Right lobe of liver (tissue), 6 donors: ENCODE measurements around the gene SPATA6L. TPM values are rescaled to one million over a fixed set of nuclear protein-coding genes. Genes with fewer than 3 reads are reported as not detected.

Experiments used
- ATAC-seq, 4 donors: fragments of 200-7000 bp; cut with Tn5 transposase; one replicate each; pipeline ENCODE4 v1.9.1; 2020; ENCODE audit warnings: mild to moderate bottlenecking in 4 of 4, moderate library complexity in 4 of 4
- DNase-seq, 3 donors: peaks; one replicate each; pipeline ENCODE4 v3.0.0-alpha.2; 2020
- H3K27ac ChIP-seq, 3 donors: fragments of 200-600 bp; one replicate each; pipeline ENCODE4 v1.8.0; 2022
- H3K27me3 ChIP-seq, 2 donors: fragments of 200-600 bp; one replicate each; pipeline ENCODE4 v1.8.0; 2022
- H3K36me3 ChIP-seq, 4 donors: fragments of 200-600 bp; sonication (generic) in 1 of 4; one replicate each; pipeline versions ENCODE4 v1.5.1 to v1.8.0; 2017 to 2022; ENCODE audit warnings: control low read depth in 1 of 4
- H3K4me1 ChIP-seq, 4 donors: fragments of 200-600 bp; sonication (generic) in 1 of 4; one replicate each; pipeline versions ENCODE4 v1.5.1 to v1.8.0; 2017 to 2022; ENCODE audit warnings: control low read depth in 1 of 4
- H3K4me3 ChIP-seq, 3 donors: fragments of 200-600 bp; one replicate each; pipeline ENCODE4 v1.8.0; 2022
- H3K9me3 ChIP-seq, 4 donors: fragments of 200-600 bp; sonication (generic) in 1 of 4; one replicate each; pipeline versions ENCODE4 v1.5.1 to v1.8.0; 2017 to 2022; ENCODE audit warnings: control low read depth in 1 of 4
- CTCF ChIP-seq, 4 donors: fragments of 200-600 bp in 3 of 4; fragments of 450-650 bp in 1 of 4; IDR thresholded peaks; one replicate each; pipeline versions ENCODE4 v1.5.1 to v1.8.0; 2016 to 2022; ENCODE audit warnings: antibody characterized with exemption in 4 of 4, mild to moderate bottlenecking in 2 of 4
- POLR2A ChIP-seq: fragments of 450-650 bp; IDR thresholded peaks from one replicate; pipeline ENCODE4 v1.6.1; 2017; ENCODE audit warnings: antibody characterized with exemption, mild to moderate bottlenecking
- WGBS: methylation state at CpG from one replicate; pipeline ENCODE4 v1.1.6; 2018; ENCODE audit warnings: low coverage, low lambda C conversion rate; ENCODE audit not compliant: insufficient coverage; ENCODE audit errors: missing lambda C conversion rate; 5-methylcytosine and 5-hydroxymethylcytosine counted together
- intact Hi-C, 2 donors: fragments of 100-400 bp; cut with DNase I; formaldehyde crosslinking; loops; one replicate each; pipeline versions ENCODE4 v1.11.2 to v1.14.1; 2022
- total RNA-seq, 6 experiments: library from RNA; depleted of rRNA in 2 of 6; stranded (reverse); fragments of >200 nt in 2 of 6; fragmentation: NEBNext Ultra II Directional in 3 of 6; extraction: Animal tissue kit (Norgen Biotek cat#: 25700) in 3 of 6; gene quantifications; one replicate each; pipeline versions ENCODE4 v1.1.0 to v1.2.4, GENCODE V29; 2016 to 2023
- donor health status: DM: no; HTN: yes; CAD: no.
- donor health status: DM: no; HTN: no; CAD: no.
- donor health status: DM: no; HTN: no; CAD: no.
- donor health status: DM: no; HTN: yes; CAD: no.
- donor health status: DM: no; HTN: yes; CAD: no.

Gene SPATA6L
- total RNA-seq, 6 experiments from 2014 or later, result 3.7 to 18.8 (median 5.0) TPM

GRCh38 chr9:4642351-4642750 is 23.9 kb downstream of the SPATA6L start:
- Histone ChIP-seq H3K4me1 (no peaks in the 10 kb centered on the region), H3K27me3 (no peaks in the 10 kb centered on the region), H3K36me3 (no peaks in the 10 kb centered on the region), H3K27ac (no peak overlapping the region), H3K9me3 (no peaks in the 10 kb centered on the region), H3K4me3 (no peak overlapping the region)
- no peak for ATAC-seq
- WGBS, result no CpG with 5 or more reads among the region's 2 CpGs
- no peak for DNase-seq
- TF ChIP-seq CTCF (IDR thresholded peaks at IDR 0.05), result no peak
- TF ChIP-seq POLR2A, result no peak
- intact Hi-C loops, result no loop called here

GRCh38 chr9:4640027-4640426 is 26.3 kb downstream of the SPATA6L start:
- no peaks in the 10 kb centered on the region for H3K36me3 ChIP-seq
- no peak for DNase-seq
- intact Hi-C loops, result no loop called here
- TF ChIP-seq CTCF (IDR thresholded peaks at IDR 0.05), result peak; percentile 39 to 62 (median 53)
- TF ChIP-seq POLR2A, result no peak
- no peaks in the 10 kb centered on the region for H3K27me3 ChIP-seq
- no peaks in the 10 kb centered on the region for H3K9me3 ChIP-seq
- H3K4me1 ChIP-seq, result no peaks in the 10 kb centered on the region
- no peak overlapping the region for H3K27ac ChIP-seq
- peak; percentile 55 to 77 (median 72) for ATAC-seq
- no peak overlapping the region for H3K4me3 ChIP-seq
- WGBS, result 41% methylated on average over 2 of the region's 2 CpGs

- WGBS, result 57% methylated on average over 2 of the region's 2 CpGs
- DNase-seq (no peak), ATAC-seq (no peak)
- Histone ChIP-seq H3K9me3 (no peaks in the 10 kb centered on the region), H3K4me3 (no peak overlapping the region), H3K27me3 (no peaks in the 10 kb centered on the region), H3K4me1 (no peaks in the 10 kb centered on the region), H3K27ac (no peak overlapping the region), H3K36me3 (no peaks in the 10 kb centered on the region)
- no peak for TF ChIP-seq CTCF (IDR thresholded peaks at IDR 0.05)
- intact Hi-C loops, result loop anchor here in 1 of 2 donors (10.0 kb wide), 1 partner anchor 255 kb away; no protein-coding TSS in a partner anchor
Observed at GRCh38 chr9:4639420-4639819, 26.9 kb downstream of the SPATA6L start.

- DNase-seq (no peak), ATAC-seq (no peak)
- Histone ChIP-seq H3K27ac (no peak overlapping the region), H3K9me3 (no peaks in the 10 kb centered on the region), H3K36me3 (no peaks in the 10 kb centered on the region), H3K4me1 (no peaks in the 10 kb centered on the region), H3K4me3 (no peak overlapping the region), H3K27me3 (no peaks in the 10 kb centered on the region)
- intact Hi-C loops, result loop anchor here in 1 of 2 donors (10.0 kb wide), 1 partner anchor 254 kb away; no protein-coding TSS in a partner anchor
- TF ChIP-seq CTCF (IDR thresholded peaks at IDR 0.05) (no peak), POLR2A (no peak)
- 90% methylated on average over 3 of the region's 3 CpGs for WGBS
Observed at GRCh38 chr9:4638968-4639367, 27.3 kb downstream of the SPATA6L start.

GRCh38 chr9:4630836-4631235 is 35.4 kb downstream of the SPATA6L start:
- no peak overlapping the region for H3K4me3 ChIP-seq
- ATAC-seq (no peak), DNase-seq (no peak)
- intact Hi-C loops, result loop anchor here in 1 of 2 donors (10.0 kb wide), 1 partner anchor 246 kb away; no protein-coding TSS in a partner anchor
- TF ChIP-seq POLR2A (no peak), CTCF (IDR thresholded peaks at IDR 0.05) (no peak)
- H3K27me3 ChIP-seq, result no peaks in the 10 kb centered on the region
- no peaks in the 10 kb centered on the region for H3K9me3 ChIP-seq
- no peaks in the 10 kb centered on the region for H3K36me3 ChIP-seq
- no peak overlapping the region for H3K27ac ChIP-seq
- WGBS, result 54% methylated on average over 2 of the region's 2 CpGs
- H3K4me1 ChIP-seq, result no peaks in the 10 kb centered on the region
